Measurements from ENCODE around the gene APOD.

Gene APOD

DNA sequence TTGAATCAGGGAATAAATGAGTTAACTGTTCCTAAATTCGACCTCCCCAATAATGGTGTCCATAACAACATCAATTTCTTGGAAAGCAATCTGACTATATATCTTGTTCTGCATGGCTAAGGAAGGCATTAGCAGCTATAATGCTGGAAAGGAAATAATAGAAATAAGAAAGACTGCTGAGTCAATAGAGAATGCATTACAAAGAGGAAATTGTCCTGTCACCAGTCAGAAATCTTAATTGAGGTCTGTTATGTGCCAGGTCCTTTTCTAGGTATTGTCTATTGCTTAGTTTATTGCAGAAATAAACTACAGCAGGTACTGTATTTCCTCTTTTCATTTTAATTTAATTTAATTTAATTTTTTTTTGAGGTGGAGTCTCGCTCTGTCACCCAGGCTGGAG, 34.8 kb downstream of the APOD start (continued):
- no peak for TF ChIP-seq ZBTB49 (tag by site-specific recombination; IDR thresholded peaks at IDR 0.05; ENCODE audit: low read depth)
- TF ChIP-seq ZSCAN5A (tag by site-specific recombination; IDR thresholded peaks at IDR 0.05): no peak
- TF ChIP-seq ZNF335 (tag by site-specific recombination; conservative IDR thresholded peaks at IDR 0.05): no peak

DNA sequence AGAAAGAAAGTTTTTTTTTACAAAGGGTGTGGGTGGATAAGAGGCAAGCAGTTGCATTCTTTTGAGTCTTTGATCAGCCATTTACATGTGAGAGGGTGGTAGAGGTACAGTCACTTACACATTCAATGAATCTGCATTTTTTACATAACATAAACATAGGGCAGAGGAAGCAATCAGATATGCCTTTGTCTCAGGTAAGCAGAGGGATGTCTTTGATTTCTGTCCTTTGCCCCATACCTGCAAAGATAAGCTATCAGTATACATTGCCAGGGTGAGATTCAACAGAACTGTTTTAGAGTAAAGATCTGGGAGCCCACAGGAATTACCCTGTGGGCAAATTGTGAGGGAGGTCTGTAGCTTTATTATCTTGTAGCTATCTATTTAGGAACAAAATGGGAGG, 35.2 kb downstream of the APOD start:
- H3K27ac ChIP-seq (ENCODE audit: extremely low read depth, low read depth, low read length): no peak overlapping the region
- H3K4me3 ChIP-seq (ENCODE audit: low read depth, low read length): no peak overlapping the region
- POLR2A ChIA-PET: no interaction called here
- no peaks in the 10 kb centered on the region for H3K9me3 ChIP-seq (ENCODE audit: control insufficient read depth, insufficient read depth, low read depth, low read length)
- CTCF ChIA-PET: interaction anchor here (0.6 to 1.0 kb wide), 3 partner anchors 10 to 29 kb away, joined by 3 to 5 read pairs (median 3); no protein-coding TSS in a partner anchor
- no peaks in the 10 kb centered on the region for H3K4me1 ChIP-seq (ENCODE audit: control insufficient read depth, insufficient read depth, low read length)
- TF ChIP-seq ZBTB17 (tag by site-specific recombination; IDR thresholded peaks at IDR 0.05) (no peak), ZNF23 (tag by site-specific recombination; IDR thresholded peaks at IDR 0.05; ENCODE audit: borderline replicate concordance) (no peak), HOXA7 (CRISPR knock-in tag; IDR thresholded peaks at IDR 0.05; ENCODE audit: borderline replicate concordance) (no peak), ZNF433 (tag by site-specific recombination; IDR thresholded peaks at IDR 0.05; ENCODE audit: low read depth) (no peak), ZNF394 (tag by site-specific recombination; IDR thresholded peaks at IDR 0.05; ENCODE audit: borderline replicate concordance) (no peak), ZSCAN5A (tag by site-specific recombination; IDR thresholded peaks at IDR 0.05) (no peak), MYNN (tag by site-specific recombination; IDR thresholded peaks at IDR 0.05; ENCODE audit: borderline replicate concordance) (no peak), ZNF624 (tag by site-specific recombination; IDR thresholded peaks at IDR 0.05) (no peak), BCL11A (tag by site-specific recombination; IDR thresholded peaks at IDR 0.05; ENCODE audit: low read depth) (no peak), ZBTB49 (tag by site-specific recombination; IDR thresholded peaks at IDR 0.05; ENCODE audit: low read depth) (no peak), ZSCAN16 (tag by site-specific recombination; IDR thresholded peaks at IDR 0.05) (no peak), ZNF514 (tag by site-specific recombination; IDR thresholded peaks at IDR 0.05) (no peak), MZF1 (tag by site-specific recombination; IDR thresholded peaks at IDR 0.05; ENCODE audit: borderline replicate concordance) (no peak), TCF7L2 (IDR thresholded peaks at IDR 0.05; ENCODE audit: borderline replicate concordance, low read depth, low read length) (no peak), FEZF1 (tag by site-specific recombination; IDR thresholded peaks at IDR 0.05) (no peak), ZNF302 (tag by site-specific recombination; IDR thresholded peaks at IDR 0.05; ENCODE audit: low read depth) (no peak)
- TF ChIP-seq, protein P1, sequence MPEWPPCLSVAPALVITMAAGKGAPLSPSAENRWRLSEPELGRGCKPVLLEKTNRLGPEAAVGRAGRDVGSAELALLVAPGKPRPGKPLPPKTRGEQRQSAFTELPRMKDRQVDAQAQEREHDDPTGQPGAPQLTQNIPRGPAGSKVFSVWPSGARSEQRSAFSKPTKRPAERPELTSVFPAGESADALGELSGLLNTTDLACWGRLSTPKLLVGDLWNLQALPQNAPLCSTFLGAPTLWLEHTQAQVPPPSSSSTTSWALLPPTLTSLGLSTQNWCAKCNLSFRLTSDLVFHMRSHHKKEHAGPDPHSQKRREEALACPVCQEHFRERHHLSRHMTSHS (tag by site-specific recombination; IDR thresholded peaks at IDR 0.05): no peak
- TF ChIP-seq, protein P2, sequence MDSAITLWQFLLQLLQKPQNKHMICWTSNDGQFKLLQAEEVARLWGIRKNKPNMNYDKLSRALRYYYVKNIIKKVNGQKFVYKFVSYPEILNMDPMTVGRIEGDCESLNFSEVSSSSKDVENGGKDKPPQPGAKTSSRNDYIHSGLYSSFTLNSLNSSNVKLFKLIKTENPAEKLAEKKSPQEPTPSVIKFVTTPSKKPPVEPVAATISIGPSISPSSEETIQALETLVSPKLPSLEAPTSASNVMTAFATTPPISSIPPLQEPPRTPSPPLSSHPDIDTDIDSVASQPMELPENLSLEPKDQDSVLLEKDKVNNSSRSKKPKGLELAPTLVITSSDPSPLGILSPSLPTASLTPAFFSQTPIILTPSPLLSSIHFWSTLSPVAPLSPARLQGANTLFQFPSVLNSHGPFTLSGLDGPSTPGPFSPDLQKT (IDR thresholded peaks at IDR 0.05; ENCODE audit: borderline replicate concordance, low read depth, low read length): no peak
- H3K36me3 ChIP-seq (ENCODE audit: control insufficient read depth in 2 of 2, insufficient read depth in 1 of 2, low read length in 2 of 2): no peaks in the 10 kb centered on the region

All from HEK293 (cell line).